DOHH2 (cell line): ENCODE data around the gene GRIN1.

Source experiments
- H3F3A ChIP-seq: fragments of 200-600 bp; sonication (generic), shearing (Covaris generic); 2 replicates; pipeline ENCODE4 v1.6.0; 2016; ENCODE audit warnings: antibody characterized with exemption, mild to moderate bottlenecking; ENCODE audit not compliant: control insufficient read depth, insufficient read depth
- H3K27ac ChIP-seq: fragments of 200-600 bp; sonication (generic); 2 replicates; pipeline ENCODE4 v1.5.1; 2014; ENCODE audit warnings: low read depth, mild to moderate bottlenecking, low read length, moderate library complexity
- H3K27me3 ChIP-seq: fragments of 200-600 bp; sonication (generic); 2 replicates; pipeline ENCODE4 v1.6.1; 2014; ENCODE audit warnings: mild to moderate bottlenecking, low read length, mixed read lengths; ENCODE audit not compliant: control insufficient read depth
- H3K36me3 ChIP-seq: fragments of 200-600 bp; sonication (generic); 2 replicates; pipeline ENCODE4 v1.6.1; 2014; ENCODE audit warnings: mild to moderate bottlenecking, low read length, moderate library complexity, mixed read lengths; ENCODE audit not compliant: control insufficient read depth
- H3K4me1 ChIP-seq: fragments of 200-600 bp; sonication (generic); 2 replicates; pipeline ENCODE4 v1.6.1; 2014; ENCODE audit warnings: mild to moderate bottlenecking, low read length, mixed read lengths; ENCODE audit not compliant: control insufficient read depth
- H3K4me2 ChIP-seq: fragments of 200-600 bp; sonication (generic); 2 replicates; pipeline ENCODE4 v1.6.0; 2014; ENCODE audit warnings: mild to moderate bottlenecking, low read length, moderate library complexity
- H3K4me3 ChIP-seq: fragments of 200-600 bp; sonication (generic); 2 replicates; pipeline ENCODE4 v1.5.1; 2014; ENCODE audit warnings: mild to moderate bottlenecking, low read length, mixed read lengths
- H3K79me2 ChIP-seq: fragments of 200-600 bp; sonication (generic); 2 replicates; pipeline ENCODE4 v1.6.1; 2014; ENCODE audit warnings: mild to moderate bottlenecking, low read length, mixed read lengths; ENCODE audit not compliant: control insufficient read depth
- H3K9me2 ChIP-seq: fragments of 200-600 bp; sonication (generic); replicated peaks from 2 replicates; pipeline ENCODE4 v1.6.1; 2014; ENCODE audit warnings: mild to moderate bottlenecking, low read length, mixed read lengths; ENCODE audit not compliant: control insufficient read depth
- H3K9me3 ChIP-seq: fragments of 200-600 bp; sonication (generic); 2 replicates; pipeline ENCODE4 v1.6.1; 2014; ENCODE audit warnings: antibody characterized with exemption, low read length, mixed read lengths; ENCODE audit not compliant: control insufficient read depth, insufficient read depth
- H4K20me1 ChIP-seq: fragments of 200-600 bp; sonication (generic); 2 replicates; pipeline ENCODE4 v1.6.0; 2014; ENCODE audit warnings: low read depth, mild to moderate bottlenecking, antibody characterized with exemption, low read length, moderate library complexity; ENCODE audit not compliant: control insufficient read depth, insufficient read depth
- EZH2phosphoT487 ChIP-seq: fragments of 200-600 bp; sonication (generic); IDR thresholded peaks from 2 replicates; pipeline ENCODE4 v1.6.1; 2017; ENCODE audit warnings: borderline replicate concordance, mild to moderate bottlenecking, antibody characterized with exemption, low read length, moderate library complexity, mixed read lengths
- TF ChIP-seq, protein P1 (sequence below): fragments of 200-600 bp; sonication (generic); IDR thresholded peaks from one replicate; pipeline ENCODE4 v1.5.1; 2014; ENCODE audit warnings: antibody characterized with exemption, mild to moderate bottlenecking, low read depth, low read length; ENCODE audit not compliant: poor library complexity, severe bottlenecking

The GRIN1 gene

DNA sequence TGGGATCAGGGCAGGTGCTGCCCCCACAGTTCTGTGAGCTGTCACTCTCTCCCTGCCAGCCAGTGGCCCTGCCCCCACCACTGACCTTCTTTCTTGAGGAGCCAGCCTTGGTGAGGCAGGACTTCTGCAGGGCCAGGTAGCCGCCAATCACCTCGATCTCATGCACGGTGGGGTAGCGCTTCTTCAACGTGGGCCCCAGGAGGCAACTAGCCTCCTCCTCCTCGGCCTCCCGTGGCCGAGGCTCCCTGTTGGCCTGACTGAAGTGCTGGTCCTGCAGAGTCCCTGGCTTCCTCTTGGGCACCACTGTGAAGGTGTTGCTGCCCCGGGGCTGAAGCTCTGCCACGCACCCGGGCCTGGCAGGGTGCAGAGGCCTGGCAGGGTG is 59.9 kb downstream of the GRIN1 start:
- Histone ChIP-seq H3K4me3 (no peak overlapping the region; the same call in 1 of the 2 replicates), H3K27ac (no peak overlapping the region), H3K9me2 (no peaks in the 10 kb centered on the region), H3K27me3 (no peaks in the 10 kb centered on the region), H3K79me2 (peaks cover 52% of the 10 kb centered on the region), H3K9me3 (no peaks in the 10 kb centered on the region), H3K4me1 (peaks cover 49% of the 10 kb centered on the region), H3K36me3 (peaks cover 1% of the 10 kb centered on the region), H3K4me2 (peak overlapping the region; percentile 40), H4K20me1 (peaks cover 3% of the 10 kb centered on the region; the same call in 1 of the 2 replicates), H3F3A (peaks cover 6% of the 10 kb centered on the region)
- TF ChIP-seq, protein P1, sequence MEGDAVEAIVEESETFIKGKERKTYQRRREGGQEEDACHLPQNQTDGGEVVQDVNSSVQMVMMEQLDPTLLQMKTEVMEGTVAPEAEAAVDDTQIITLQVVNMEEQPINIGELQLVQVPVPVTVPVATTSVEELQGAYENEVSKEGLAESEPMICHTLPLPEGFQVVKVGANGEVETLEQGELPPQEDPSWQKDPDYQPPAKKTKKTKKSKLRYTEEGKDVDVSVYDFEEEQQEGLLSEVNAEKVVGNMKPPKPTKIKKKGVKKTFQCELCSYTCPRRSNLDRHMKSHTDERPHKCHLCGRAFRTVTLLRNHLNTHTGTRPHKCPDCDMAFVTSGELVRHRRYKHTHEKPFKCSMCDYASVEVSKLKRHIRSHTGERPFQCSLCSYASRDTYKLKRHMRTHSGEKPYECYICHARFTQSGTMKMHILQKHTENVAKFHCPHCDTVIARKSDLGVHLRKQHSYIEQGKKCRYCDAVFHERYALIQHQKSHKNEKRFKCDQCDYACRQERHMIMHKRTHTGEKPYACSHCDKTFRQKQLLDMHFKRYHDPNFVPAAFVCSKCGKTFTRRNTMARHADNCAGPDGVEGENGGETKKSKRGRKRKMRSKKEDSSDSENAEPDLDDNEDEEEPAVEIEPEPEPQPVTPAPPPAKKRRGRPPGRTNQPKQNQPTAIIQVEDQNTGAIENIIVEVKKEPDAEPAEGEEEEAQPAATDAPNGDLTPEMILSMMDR, result no peak
- no peak for TF ChIP-seq EZH2phosphoT487

DNA sequence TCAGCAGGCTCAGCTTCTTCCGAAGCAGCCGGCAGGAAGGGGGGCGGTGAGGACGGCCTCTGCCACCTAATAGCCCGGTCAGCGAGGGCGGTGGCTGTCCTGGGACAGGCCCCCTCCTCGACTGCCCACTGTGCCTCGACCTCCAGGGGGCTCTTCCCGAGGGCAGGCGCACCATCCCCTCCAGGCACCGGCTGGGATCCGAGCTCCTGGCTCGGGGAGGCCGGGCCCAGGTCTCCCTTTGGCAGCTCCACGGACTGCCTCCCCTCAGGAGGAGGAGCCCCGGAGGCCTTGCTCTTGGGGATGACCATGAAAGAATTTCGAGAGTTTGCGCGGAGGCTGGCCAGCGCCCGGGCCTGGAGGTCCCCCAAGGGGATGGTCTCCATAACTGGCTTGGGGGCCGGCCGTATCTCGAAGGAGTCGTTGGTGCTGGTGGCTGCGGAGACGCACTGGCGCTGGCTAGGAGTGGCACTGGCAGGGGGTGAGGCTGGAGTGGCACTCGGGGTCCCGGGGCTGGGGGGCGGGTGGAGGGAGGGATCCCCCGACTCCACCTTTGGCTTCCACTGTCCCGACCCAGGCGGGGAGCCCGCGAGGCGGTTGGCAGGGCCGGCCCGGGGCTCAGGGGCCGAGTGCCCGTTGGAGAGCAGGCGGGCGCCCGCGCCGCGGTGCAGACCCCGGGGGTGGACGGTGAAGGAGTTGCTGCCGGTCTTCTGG is 60.6 kb downstream of the GRIN1 start:
- Histone ChIP-seq H3K9me2 (no peaks in the 10 kb centered on the region), H3K79me2 (peaks cover 58% of the 10 kb centered on the region), H3K27ac (no peak overlapping the region), H3K27me3 (no peaks in the 10 kb centered on the region), H3F3A (peaks cover 6% of the 10 kb centered on the region), H3K4me3 (peak overlapping the region; percentile 44), H3K4me2 (peak overlapping the region; percentile 40), H3K4me1 (peaks cover 56% of the 10 kb centered on the region), H3K9me3 (no peaks in the 10 kb centered on the region), H4K20me1 (peaks cover 3% of the 10 kb centered on the region; the same call in 1 of the 2 replicates), H3K36me3 (peaks cover 8% of the 10 kb centered on the region)
- no peak for TF ChIP-seq EZH2phosphoT487
- TF ChIP-seq, protein P1, result no peak

DNA sequence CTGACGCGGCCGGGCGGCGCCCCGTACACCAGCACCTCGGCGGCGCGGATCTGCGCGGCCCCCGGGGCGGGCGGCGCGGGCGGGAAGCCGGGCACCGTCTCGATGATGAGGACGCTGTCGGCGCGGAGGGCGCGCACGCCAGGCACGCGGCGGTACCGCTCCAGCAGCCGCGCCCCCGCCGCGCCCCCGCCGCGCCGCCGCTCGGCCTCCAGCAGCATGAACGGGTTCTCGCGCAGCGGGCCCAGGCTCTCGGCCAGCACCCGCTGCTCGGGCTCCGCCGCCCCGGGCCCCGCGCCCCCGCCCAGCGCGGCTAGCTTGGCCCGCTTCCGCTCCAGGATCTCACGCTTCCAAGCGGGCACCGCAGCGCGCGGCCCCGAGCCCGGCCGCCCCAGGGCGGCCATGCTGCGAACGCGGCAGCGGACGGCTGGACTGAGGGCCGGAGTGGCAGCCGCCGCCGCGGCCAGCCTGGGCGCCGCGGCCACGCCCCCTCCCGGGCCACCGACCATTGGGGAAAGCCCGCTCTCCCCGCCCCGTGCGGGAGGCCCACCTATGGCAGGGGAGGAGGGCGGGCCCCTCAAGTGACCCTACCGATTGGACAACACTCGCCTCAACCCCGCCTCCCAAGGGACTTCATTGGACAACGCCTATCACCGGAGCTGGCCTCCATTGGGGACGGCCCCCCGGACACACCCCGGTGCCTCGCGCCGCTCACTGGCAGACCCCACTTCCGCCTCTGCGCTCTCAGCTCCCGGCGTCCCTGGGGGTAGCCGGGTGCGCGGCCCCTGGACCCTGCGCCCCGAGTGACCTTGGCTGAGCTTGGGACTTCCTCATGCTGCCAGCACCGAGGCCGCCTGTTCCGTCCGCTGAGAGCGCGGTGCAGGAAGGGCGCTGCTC is 61.6 kb downstream of the GRIN1 start, which contains the start of gene TPRN:
Gene TPRN (minus strand): TSS at position 431 of the 894 bp plus-strand sequence. CDS start 30 bp downstream, at position 401.
- peaks cover 68% of the 10 kb centered on the region for H3K79me2 ChIP-seq
- peaks cover 10% of the 10 kb centered on the region for H3K36me3 ChIP-seq
- peaks cover 58% of the 10 kb centered on the region for H3K4me1 ChIP-seq
- H3K9me3 ChIP-seq, result no peaks in the 10 kb centered on the region
- H3K4me2 ChIP-seq, result peak within 1 kb of the TSS; percentile 92
- H3K9me2 ChIP-seq, result no peaks in the 10 kb centered on the region
- H3K27me3 ChIP-seq, result no peaks in the 10 kb centered on the region
- H3K4me3 ChIP-seq, result peak within 1 kb of the TSS; percentile 96
- peaks cover 3% of the 10 kb centered on the region; the same call in 1 of the 2 replicates for H4K20me1 ChIP-seq
- H3F3A ChIP-seq, result peaks cover 6% of the 10 kb centered on the region
- TF ChIP-seq, protein P1, result no peak
- TF ChIP-seq EZH2phosphoT487, result no peak
- H3K27ac ChIP-seq, result peak within 1 kb of the TSS; percentile 63
